ENCODE measurements around the gene SPNS3.

DNA sequence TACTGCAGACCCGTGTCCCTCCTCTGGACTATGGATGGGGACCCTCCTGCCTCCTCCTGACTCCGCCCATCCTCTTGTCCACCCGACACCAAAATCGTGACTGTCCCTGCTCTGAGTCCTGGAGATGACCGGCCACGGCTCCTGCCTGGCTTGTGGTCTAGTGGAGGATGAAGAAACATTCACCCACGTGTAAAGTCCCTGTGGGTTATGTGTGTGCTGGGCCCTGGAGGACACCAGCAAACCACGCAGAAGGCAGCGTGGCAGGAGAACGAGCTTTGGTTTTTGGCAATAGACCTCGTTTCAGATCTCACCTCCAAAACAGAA is 76.8 kb downstream of the SPNS3 start:
- TF ChIP-seq, protein P1, sequence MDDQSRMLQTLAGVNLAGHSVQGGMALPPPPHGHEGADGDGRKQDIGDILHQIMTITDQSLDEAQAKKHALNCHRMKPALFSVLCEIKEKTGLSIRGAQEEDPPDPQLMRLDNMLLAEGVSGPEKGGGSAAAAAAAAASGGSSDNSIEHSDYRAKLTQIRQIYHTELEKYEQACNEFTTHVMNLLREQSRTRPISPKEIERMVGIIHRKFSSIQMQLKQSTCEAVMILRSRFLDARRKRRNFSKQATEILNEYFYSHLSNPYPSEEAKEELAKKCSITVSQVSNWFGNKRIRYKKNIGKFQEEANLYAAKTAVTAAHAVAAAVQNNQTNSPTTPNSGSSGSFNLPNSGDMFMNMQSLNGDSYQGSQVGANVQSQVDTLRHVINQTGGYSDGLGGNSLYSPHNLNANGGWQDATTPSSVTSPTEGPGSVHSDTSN (IDR thresholded peaks at IDR 0.05; ENCODE audit: insufficient replicate concordance, low read depth, low read length), result no peak
- no peak for TF ChIP-seq HDGF (IDR thresholded peaks at IDR 0.05)
- TF ChIP-seq, protein P2, sequence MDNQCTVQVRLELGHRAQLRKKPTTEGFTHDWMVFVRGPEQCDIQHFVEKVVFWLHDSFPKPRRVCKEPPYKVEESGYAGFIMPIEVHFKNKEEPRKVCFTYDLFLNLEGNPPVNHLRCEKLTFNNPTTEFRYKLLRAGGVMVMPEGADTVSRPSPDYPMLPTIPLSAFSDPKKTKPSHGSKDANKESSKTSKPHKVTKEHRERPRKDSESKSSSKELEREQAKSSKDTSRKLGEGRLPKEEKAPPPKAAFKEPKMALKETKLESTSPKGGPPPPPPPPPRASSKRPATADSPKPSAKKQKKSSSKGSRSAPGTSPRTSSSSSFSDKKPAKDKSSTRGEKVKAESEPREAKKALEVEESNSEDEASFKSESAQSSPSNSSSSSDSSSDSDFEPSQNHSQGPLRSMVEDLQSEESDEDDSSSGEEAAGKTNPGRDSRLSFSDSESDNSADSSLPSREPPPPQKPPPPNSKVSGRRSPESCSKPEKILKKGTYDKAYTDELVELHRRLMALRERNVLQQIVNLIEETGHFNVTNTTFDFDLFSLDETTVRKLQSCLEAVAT (IDR thresholded peaks at IDR 0.05), result no peak
- TF ChIP-seq, protein P3, sequence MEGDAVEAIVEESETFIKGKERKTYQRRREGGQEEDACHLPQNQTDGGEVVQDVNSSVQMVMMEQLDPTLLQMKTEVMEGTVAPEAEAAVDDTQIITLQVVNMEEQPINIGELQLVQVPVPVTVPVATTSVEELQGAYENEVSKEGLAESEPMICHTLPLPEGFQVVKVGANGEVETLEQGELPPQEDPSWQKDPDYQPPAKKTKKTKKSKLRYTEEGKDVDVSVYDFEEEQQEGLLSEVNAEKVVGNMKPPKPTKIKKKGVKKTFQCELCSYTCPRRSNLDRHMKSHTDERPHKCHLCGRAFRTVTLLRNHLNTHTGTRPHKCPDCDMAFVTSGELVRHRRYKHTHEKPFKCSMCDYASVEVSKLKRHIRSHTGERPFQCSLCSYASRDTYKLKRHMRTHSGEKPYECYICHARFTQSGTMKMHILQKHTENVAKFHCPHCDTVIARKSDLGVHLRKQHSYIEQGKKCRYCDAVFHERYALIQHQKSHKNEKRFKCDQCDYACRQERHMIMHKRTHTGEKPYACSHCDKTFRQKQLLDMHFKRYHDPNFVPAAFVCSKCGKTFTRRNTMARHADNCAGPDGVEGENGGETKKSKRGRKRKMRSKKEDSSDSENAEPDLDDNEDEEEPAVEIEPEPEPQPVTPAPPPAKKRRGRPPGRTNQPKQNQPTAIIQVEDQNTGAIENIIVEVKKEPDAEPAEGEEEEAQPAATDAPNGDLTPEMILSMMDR (IDR thresholded peaks at IDR 0.05 in 2 of 3, conservative IDR thresholded peaks at IDR 0.05 in 1 of 3; ENCODE audit: control insufficient read depth in 2 of 3, extremely low read depth in 1 of 3, insufficient read depth in 1 of 3, low read depth in 3 of 3, low read length in 3 of 3), result no peak
- TF ChIP-seq, protein P4, sequence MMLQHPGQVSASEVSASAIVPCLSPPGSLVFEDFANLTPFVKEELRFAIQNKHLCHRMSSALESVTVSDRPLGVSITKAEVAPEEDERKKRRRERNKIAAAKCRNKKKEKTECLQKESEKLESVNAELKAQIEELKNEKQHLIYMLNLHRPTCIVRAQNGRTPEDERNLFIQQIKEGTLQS (IDR thresholded peaks at IDR 0.05; ENCODE audit: borderline replicate concordance, extremely low read depth, low read depth, low read length), result no peak
- no peak for TF ChIP-seq CBX3 (IDR thresholded peaks at IDR 0.05; ENCODE audit: borderline replicate concordance, low read depth)
- TF ChIP-seq KDM1A (IDR thresholded peaks at IDR 0.05; ENCODE audit: borderline replicate concordance), result no peak
- TF ChIP-seq PAX8 (IDR thresholded peaks at IDR 0.05), result no peak
- TF ChIP-seq, protein P5, sequence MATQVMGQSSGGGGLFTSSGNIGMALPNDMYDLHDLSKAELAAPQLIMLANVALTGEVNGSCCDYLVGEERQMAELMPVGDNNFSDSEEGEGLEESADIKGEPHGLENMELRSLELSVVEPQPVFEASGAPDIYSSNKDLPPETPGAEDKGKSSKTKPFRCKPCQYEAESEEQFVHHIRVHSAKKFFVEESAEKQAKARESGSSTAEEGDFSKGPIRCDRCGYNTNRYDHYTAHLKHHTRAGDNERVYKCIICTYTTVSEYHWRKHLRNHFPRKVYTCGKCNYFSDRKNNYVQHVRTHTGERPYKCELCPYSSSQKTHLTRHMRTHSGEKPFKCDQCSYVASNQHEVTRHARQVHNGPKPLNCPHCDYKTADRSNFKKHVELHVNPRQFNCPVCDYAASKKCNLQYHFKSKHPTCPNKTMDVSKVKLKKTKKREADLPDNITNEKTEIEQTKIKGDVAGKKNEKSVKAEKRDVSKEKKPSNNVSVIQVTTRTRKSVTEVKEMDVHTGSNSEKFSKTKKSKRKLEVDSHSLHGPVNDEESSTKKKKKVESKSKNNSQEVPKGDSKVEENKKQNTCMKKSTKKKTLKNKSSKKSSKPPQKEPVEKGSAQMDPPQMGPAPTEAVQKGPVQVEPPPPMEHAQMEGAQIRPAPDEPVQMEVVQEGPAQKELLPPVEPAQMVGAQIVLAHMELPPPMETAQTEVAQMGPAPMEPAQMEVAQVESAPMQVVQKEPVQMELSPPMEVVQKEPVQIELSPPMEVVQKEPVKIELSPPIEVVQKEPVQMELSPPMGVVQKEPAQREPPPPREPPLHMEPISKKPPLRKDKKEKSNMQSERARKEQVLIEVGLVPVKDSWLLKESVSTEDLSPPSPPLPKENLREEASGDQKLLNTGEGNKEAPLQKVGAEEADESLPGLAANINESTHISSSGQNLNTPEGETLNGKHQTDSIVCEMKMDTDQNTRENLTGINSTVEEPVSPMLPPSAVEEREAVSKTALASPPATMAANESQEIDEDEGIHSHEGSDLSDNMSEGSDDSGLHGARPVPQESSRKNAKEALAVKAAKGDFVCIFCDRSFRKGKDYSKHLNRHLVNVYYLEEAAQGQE (IDR thresholded peaks at IDR 0.05; ENCODE audit: low read depth, low read length), result no peak
- TF ChIP-seq RBBP5 (conservative IDR thresholded peaks at IDR 0.05), result no peak
- no peak for TF ChIP-seq EGR1 (IDR thresholded peaks at IDR 0.05; ENCODE audit: borderline replicate concordance in 1 of 2, low read depth in 2 of 2, low read length in 2 of 2)
- no peak for TF ChIP-seq ZZZ3 (IDR thresholded peaks at IDR 0.05; ENCODE audit: control insufficient read depth, insufficient read length, low read depth)
- TF ChIP-seq, protein P6, sequence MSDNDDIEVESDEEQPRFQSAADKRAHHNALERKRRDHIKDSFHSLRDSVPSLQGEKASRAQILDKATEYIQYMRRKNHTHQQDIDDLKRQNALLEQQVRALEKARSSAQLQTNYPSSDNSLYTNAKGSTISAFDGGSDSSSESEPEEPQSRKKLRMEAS (IDR thresholded peaks at IDR 0.05; ENCODE audit: low read depth, low read length), result no peak
